ENCODE measurements around the gene HOXC11.

Gene HOXC11

DNA sequence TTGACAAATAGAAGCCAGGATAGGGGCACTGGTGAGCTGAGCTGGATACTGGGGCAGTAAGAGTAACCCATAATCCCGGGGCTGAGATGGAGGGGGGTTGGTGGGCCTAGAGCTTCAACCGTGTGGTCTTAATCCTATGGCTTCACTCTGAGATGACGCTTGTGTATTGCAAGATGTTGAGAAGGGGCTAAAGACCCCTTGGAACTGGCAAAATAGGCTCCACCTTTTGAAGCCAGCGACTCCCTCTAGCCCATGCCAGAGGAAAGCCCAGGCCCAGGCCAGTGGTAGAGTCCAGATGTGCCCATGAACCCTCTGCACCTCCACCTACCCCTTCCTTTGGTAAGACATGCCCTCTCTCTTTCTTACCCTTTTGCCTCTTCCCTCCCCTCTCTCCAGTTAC, 13.6 kb upstream of the HOXC11 start:
- DNase-seq = no peak

DNA sequence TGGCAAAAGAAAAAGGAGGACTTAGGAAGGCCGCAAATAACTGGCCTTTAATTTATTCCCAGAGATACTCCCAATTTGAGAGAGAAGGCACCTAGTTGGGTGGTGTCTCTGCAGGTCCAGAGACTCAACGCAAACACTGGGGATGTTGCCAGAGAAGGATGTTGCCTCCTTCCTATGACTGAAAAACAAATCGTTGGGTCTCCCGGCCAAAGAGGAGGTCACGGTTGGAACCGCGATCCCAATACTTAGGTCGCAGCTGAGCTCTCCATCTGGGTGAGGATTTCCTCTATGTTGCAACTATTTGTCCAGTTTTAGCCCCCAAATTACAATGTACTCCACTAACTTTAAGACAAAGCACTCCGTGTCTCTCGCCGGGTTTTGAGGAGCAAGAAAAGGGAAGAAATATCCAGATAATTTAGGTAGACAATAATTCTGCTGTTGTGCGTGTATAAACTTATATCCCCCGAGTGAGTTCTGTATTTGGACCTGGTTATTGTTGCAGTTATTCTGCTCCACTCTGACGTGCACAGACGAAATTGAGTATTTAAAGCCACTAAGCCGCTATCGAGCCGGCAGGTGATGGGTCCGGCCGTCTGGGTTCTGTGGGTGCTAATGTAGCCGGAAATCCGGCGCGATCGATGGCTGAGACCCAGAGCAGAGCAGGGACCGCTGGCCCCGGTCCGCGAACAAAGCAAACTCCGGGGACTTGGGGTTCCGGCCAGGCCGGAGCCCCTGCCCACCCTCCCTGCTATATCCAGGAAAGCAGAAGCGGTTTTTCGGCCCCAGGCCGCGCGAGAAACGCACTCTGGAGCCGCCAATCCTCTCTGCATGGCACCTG, 12.5 kb upstream of the HOXC11 start:
- no peak for DNase-seq

DNA sequence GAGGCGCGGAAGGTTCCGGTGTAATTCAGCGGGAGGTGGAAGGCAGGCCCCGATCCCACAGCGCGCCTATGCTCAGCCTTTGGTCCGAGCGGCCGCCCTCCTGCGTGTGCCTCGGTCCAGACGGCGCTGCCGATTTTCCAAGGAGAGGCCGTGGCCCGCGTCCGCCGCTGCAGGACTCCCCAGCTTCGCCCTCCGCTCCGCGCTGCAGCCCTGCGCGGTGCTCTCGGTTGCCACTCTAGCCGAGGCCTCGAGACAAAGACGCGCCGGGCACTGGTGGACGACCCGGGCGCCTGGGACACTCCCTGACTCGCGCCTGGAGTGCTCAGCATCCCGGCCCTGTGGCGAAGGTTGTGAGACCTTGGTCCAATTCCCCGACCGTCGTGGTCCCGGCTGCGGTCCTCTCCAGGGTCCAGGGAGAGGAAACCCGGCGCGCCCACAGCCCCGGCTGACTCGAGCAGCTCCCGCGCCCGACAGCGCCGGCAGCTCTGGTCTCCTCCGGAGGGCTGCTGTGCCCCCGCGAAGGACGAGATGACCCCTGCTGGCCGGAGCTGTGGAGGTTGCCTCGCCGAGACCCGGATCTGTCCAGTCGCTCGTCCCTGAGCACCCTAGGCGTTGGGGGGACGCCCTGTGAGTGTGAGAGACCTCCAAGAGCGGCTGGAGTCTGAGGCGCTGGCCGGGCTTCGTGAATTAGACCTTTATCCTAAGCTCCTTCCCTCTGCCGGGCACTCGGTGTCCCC, 11.7 kb upstream of the HOXC11 start:
- no peak for DNase-seq

DNA sequence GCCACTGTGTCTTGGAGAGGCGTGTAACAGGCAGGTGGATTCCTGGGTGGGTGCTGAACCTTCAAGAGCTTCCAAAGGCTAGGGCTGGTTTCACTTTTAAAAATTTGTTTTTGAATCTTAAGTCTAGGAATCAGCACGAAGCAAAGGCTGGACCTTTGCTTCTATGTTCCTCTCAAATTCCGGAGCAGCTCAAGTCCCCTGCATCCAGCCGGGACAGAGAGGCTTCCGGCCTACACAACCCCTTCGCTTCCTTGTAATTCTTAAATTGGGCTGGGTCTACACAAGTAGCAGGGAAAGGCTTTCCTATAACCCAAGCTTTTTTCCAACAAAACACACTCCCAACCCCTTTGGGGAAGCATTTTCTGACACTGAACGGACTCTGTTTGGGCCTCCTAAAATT, 9.9 kb upstream of the HOXC11 start:
- no peak for DNase-seq

GRCh38 chr12:53963434-53964314, 9.3 kb upstream of the HOXC11 start:
- no peak for DNase-seq

GRCh38 chr12:53964315-53964713, 8.6 kb upstream of the HOXC11 start:
- no peak for DNase-seq

DNA sequence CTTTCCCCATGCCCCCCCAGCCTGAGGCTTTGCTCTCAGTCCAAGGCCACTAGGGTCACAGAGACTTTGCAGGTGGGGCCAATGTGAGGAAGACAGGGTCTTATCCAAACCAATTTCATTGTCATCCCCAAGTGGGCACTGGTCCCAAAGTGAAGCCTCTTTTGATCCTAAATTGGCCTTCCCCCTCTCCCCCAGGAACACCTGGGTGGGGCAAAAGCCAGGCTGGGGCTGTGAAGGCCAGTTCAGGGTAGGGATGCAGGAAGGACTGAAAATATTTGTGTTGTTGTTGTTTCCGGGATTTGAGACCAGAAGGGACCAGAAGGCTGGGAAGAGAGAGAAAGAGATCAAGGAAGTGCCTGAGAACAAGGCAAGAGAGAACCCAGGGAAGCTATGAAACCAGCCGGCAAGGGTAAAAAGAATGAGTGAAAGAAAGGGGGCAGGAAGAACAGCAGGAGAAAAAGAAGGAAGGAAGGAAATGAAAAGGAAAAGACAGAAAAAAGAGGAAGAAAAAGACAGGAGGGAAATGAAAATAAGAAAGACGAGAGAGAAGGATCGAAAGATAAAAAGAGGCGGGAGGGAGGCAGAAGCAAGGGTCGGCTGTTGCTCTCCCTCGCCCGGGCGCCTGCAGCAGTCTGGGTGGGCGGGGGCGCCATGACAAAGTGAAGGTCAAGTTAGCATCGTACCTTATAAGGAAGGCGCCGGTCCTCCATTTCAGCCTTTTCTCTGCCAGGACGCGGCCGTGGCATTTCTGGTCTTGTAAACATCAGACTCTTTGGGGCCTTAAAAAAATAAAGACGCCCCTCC, 7.4 kb upstream of the HOXC11 start:
- no peak for DNase-seq

- no peak for DNase-seq
Observed at GRCh38 chr12:53966085-53966384, 6.9 kb upstream of the HOXC11 start.

DNA sequence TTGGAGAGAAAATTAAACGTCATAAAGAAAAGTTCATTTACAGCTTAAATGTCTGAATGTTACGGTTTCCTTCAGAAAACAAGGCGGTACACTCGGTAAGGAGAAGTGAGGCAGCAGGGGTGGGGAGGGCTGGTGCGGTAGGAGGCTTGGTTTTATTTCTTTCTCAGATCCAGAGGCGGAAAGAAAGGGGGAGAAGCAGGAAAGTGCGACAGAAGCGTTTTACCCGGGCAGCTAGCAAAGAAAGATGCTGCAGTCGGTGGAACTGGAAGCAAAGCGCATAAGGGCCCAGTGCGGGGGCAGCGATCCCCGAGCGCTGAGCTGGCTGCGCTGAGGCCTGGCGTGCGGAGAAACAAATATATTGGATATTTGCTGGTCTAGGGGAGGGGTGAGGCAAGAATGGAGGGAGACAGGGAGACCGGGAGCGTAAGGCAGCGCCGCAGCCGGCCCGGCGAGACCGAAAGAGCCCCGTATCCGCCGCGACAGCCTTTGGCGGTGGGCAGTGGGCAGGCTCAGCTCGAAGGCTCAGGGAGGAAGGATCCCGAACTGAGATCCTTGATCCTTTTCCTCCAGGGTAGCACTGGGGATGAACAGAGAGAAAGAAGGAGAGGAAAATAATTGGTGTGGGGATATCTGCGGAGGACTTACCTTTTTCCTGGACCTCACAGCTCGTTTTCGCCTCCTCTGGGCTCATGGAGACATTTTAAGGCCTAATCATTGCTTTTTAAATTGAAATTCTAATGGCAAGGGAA, 6.4 kb upstream of the HOXC11 start:
- DNase-seq = no peak

GRCh38 chr12:53967421-53967925, 5.5 kb upstream of the HOXC11 start:
- DNase-seq = no peak

- DNase-seq = no peak
Observed at GRCh38 chr12:53968214-53969127, 4.5 kb upstream of the HOXC11 start.

DNA sequence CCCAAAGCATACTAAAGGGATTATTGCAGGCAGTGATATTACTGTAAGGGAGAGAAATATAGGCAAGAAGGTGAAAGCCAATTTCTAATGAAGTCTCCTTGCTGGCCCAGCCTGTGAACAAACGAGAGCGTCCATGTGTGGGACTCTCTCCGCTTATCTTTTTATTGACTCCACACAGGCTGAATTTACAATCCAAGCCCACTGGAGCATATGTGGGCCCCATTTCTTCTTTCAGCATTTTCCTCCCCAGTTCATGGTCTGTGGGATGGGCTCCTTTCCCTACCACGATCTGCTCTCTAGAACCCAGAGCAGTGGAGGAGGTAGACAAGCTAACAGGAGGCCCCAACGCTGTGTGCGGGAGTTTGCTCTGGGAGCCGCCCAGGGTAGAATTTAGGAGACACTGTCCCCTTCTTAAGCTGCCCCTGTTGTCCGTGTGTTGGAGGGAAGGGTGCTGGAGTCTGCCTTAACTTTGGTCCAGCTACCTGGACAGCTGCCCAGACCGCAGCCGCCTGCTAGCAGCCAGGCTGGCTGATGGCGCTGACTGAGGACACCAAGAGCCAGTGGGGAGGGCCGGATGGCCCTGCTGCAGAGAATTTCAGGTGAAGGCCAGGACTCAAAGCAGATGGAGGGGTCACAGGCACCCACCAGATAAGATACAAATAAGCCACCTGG, 3.2 kb upstream of the HOXC11 start:
- DNase-seq = no peak

- DNase-seq = no peak
Observed at GRCh38 chr12:53970451-53970850, 2.5 kb upstream of the HOXC11 start.

- DNase-seq = no peak
Observed at GRCh38 chr12:53971129-53971528, 1.8 kb upstream of the HOXC11 start.

- no peak for DNase-seq
Observed at GRCh38 chr12:53971686-53972085, 1.2 kb upstream of the HOXC11 start.

DNA sequence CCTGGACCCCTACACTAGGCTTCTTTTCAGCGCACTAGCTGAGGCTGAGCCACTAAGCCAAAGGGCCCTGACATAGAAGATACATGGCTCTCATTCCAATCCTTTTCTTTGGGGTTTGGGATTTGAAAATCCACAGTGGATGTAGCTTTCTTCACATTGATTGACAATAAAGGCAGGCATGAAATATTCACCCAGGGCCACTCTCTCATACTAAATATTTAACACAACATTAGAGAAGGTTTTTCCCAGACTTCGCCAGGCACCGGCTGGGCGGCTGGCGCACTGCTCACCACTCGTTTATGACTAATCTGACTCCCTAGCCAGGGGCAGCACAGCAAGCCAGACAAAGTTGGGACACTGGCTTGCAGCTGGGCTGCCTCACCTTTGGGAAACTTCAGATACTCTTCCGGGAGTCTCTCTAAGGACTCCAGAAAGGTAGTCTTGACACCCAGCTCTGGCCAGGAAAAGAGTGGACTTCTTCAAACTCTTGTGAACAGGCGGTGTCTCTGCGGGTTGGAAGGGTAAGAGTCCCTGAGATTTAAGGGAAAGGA, 699 bp upstream of the HOXC11 start:
- DNase-seq = no peak

- DNase-seq = no peak
Observed at GRCh38 chr12:53973236-53974042, 513 bp downstream of the HOXC11 start.
